ENCODE measurements around the gene PAXX.

The PAXX gene

DNA sequence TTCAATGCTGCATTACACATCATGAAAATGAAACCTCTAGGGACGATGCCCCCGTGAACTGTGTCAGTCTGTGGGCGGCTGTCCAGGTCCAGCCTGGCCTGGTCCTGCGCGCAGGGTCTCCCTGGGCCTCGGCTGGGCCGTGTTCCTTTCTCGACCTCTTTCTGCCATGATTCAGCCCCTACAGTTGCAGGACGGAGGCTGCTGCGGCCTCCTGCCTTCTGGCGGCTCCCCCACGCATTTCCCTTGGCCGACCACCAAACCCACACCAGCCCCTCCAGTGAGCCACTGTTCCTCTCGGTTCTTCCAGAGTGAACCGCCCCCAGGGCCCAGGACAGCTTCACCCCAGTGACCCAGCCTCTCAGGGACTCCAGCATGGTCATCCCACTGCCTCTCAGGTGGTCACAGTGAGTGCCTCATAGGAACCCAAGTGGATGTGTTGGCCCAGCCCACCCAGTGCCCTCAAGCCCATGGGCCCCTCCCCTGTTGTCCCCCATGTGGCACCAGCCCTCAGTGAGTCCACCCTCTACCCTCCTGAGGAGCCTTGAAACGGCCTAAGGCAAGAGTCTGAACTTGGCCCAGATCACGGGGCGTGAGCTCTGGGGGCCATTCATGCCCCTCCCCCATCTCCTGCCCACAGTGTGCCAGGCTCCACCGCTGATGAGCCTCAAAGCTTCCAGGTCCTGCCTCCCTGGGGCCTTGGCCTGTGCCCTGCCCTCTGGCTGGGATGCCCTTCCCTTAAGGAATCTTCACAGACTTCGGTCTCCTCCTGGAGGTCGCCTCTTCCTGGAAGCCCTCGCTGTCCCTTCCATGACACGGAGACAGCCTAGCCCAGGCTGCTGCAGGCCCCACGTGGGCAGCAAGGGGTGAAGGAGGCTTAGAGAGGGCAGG is 14.1 kb downstream of the PAXX start:
- no peak for DNase-seq

DNA sequence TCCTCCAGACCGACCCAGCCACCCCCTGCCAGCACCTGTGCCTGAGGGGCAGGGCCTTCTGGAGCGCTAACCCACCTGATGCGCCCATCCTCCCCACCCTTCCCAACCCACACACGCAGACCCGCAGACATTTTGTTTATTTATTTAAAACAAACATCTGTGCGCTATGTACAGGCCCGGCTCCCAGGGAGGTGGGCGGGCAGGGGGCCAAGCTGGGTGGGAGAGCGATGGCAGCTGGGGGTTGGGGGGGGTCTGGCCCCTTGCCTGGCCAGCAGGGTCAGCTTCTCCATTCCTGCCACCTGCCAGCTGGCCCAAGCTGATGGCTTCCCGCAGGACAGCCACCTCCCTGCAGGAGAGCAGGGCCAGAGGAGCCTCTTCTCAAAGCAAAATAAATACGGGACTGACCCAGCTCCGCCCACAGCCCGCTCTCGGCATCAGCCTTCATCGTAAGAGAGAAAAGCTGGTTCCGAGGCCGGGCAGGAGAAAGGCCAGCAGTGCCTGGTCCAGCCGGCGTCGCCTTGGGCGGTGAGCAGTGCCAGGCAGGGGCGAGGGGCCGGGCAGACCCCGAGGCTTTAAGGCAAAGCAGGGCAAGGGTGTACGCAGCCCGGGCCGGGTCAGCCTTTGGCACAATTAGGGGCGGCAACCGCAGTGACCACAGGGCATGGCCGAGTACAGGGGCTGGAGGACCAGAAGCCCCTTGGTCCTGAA is 15.0 kb downstream of the PAXX start:
- DNase-seq = no peak

DNA sequence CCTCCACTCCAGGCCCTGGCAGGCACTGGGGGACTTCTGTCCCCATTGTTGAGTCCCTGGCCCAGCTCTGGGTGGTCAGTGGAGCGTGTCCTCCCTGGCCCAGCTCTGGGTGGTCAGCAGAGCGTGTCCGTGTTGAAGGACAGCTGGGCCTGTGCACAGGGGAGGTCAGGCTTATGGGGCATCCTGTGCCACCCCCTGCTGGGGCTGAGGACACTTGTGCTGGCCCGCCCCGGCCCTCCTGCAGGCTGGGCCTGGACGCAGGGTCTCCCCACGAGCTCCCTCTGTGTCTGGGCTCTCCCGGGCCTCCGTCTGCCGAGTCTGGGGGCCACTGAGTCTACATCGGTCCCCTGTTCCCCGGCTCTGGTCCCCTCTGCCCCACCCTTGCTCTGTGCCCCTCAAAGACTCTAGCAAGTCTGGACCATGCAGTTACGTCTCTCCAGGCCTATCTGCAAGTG is 15.6 kb downstream of the PAXX start:
- no peak for DNase-seq

DNA sequence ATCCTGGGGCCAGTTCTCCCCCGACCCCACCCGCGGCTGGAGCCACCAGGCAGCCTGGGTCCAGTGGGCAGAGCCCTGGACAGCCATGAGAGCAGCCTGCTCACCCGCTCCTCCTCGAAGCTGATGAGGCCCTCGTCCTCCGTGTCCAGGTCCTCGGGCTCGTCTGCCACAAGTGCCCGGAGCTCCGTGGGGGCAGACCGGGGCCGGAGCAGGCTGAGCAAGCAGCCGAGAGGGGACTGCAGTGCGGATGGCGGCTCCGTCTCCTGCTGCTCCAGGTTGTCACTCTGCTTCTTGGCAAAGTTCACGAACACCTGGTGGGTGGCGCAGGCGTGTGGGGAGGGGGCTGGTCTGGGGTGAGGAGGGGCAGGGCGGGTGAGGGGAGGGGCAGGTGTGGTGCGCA is 16.1 kb downstream of the PAXX start:
- DNase-seq = no peak

DNA sequence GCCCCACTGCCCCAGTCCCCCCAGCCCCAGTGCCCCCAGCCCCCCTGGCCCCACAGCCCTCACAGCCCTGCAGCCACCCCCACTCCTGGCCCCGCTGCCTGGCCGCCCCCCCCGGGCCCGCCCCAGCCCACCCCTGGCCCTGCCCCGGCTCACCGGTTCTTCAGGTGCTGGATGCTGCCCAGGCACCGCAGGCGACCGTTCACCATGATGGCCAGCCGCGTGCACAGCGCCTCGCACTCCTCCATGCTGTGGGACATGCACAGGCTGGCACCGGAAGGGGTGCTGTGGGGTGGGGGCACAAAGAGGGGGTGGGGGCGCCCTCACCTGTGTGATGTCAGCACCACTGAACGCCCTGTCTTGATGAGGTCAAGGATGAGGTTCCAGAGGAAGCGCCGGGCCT is 17.0 kb downstream of the PAXX start:
- no peak for DNase-seq

DNA sequence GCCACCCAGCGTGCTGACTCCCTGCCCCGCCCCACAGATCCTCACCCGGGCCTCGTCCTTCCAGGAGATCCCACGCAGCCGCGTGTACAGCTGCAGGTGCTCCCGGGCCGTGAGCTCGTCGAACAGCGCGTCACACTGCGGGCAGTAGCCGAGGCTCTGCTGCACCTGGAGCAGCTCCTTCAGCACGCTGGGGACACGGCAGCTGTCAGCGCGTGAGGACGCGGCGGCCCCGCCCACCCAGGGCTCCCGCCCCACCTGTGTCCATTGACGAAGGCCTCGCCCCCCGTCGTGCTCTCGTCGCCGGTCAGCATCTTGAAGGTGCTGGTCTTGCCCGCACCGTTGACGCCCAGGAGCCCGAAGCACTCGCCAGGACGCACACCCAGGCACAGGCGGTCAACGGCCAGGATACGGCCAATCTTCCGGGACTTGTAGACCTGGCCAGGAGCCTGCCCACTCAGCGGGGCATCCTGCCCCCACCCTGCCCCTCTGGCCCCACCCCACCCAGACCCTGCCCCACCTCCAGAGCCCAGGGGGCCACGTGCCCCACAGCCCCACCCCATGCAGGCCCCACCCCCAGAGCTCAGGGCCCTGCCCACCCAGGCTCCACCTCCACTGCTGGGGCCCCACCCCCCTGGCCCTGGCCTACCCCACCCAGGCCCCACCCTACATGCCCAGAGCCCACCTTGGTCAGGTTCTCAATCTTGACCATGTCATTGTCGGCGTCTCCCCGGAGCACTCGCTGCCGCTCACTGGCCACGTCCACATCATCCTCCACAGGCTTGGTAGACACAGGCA is 17.9 kb downstream of the PAXX start:
- DNase-seq = no peak

DNA sequence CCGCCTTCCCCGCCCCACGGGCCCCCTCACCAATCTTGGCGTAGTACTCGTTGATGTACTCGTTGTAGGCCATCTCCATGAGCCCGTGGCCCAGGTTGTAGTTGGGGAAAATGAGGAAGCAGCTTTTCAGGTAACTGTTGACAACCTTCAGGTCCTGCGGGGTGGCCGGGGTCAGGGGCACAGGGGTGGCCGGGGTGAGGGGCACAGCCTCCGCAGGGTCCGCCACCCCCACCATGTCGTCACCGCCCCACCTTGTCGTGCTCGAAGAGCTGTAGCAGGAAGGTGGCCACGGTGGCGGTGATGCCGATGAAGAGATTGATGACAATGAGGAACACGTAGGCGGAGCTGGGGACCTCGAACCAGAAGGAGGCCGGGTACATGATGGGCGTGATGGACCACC is 18.9 kb downstream of the PAXX start:
- DNase-seq = no peak

DNA sequence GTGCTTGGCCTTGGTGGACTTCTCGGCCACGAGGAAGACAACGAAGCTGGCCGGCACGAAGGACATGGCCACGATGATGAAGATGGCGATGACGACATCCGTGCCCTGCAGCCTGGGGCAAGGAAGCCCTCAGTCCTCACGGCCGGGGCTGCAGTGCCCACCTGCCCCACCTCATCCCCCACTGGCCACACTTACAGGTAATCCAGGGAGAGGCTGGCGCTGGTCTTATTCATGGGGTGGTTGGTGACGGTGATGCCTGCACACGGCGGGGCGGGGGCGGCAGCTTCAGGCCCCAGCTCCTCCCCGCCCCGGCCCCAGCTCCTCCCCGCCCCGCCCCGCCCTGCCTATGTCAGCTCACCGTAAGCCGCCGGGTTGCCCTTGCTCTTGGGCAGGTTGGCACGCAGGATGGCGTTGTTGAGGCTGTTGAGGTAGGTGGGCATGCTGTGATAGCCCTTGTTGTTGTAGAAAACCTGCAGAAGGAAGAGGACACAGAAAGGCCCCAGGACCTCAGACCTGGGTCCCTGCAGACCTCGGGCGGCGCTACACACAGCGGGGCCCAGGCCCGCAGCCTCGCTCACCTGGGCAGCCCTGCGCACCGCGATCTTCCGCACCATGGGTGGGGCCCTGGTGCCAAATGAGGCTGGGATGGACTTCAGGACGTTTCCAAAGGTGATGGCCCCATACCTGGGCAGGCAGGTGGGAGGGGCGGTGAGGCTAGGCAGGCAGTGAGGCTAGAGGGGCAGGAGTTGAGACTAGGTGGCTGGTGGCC is 19.9 kb downstream of the PAXX start:
- no peak for DNase-seq

DNA sequence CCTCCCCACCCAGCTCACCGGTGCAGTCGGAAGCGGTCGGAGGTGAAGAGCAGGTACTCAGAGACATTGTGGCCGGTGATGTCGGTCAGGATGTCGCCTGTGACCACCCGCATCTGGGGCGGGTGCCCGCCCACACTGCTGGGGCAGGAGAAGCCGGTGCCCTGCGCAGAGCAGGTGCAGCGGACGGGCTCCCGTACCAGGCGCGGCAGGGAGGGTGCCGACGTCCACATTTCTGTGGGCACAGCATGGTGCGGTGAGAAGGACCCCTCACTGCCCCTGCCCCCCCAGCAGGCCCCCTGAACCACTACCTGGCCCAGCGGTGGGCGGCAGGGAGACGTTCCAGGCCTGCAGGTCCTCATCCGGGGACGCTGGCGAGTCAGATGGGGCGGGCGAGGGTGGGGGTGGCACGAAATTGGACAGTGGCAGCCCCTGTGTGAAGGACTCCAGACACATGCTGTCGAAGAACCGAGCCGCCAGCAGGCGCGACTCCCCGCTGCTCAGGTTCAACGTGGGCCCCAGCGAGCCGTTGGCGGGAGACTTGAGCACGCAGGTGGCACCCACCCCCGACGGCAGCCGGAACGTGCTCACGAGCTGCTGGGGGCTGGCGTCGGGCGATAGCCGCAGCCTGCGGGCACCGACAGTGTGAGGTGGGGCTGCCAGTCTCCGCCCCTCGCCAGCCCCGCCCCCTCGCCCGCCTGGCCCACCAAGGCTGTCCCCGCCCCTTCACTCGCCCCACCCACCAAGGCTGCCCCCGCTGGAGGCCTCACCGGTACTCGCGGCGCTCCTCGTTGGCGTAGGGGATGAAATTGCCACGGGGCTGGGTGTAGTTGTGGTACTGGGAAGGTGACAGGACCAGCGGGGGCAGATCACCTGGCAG is 20.7 kb downstream of the PAXX start:
- no peak for DNase-seq

DNA sequence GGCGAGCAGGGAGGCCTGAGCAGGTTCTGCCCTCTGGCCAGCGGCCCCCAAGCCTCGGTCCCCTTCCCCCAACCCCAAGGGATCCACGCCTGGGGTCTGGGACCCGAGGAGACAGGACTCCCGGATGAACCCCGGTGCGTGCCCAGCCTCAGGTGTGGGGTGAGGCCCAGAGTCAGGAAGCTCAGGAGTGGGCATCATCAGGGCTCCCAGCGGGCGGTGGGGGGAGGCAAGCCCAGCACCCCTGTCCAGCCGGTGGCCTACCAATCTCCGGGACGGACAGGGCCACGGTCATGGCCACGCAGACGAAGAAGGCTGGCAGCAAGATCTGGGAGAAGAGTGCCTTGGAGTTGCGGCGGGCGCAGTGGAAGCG is 21.3 kb downstream of the PAXX start:
- DNase-seq = no peak

DNA sequence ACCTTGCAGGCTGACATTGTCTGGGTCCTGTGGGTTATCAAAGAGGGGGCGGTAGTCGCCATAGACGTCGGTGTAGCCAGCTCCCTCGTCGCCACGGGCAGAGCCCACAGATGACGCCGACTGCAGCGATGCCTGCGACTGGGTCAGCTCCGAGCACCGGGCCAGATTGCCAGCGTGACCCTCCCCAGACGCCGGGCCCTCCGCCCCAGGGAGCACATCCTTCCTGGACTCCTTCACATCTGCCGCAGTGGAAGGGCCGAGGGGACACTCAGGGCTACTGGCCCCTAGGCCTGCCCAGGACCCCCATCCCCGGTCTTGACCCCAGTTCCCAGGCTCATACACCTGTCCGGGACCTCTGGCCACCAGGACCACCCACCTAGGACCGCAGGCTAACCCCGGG is 21.9 kb downstream of the PAXX start:
- no peak for DNase-seq

DNA sequence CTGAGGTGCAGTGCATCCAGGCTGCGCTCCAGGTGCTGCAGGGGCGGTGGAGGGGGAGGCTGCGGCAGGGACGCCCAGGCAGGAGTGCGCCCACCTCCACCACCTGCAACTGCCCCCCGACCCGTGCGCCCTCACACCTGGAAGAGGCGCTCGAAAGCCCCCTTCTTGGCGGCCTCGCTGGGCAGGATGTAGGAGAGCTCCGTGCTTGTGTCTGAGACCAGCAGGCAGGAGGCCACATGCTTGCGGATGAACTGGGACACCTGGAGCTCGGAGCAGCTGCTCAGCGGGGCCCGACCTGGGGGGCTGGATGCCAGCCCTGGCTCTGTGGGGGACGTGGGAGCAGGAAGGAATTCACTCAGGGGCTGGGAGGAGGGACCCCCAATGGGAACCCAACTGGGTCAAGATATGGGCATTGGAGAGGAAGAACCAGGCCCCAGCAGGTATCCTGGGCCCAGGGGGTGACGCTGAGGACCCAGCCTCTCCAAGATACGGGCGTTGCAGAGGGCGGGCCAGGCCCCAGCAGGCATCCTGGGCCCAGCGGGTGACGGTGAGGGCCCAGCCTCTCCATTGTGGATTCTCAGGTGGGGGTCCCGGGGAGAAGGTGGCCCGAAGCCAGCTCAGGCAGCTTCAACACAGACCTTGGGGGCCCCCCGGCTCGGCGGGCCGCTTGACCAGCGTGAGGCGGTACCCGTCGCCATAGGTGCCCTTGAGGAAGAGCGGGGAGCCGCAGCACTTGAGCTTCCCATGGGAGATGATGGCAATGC is 22.7 kb downstream of the PAXX start:
- no peak for DNase-seq

DNA sequence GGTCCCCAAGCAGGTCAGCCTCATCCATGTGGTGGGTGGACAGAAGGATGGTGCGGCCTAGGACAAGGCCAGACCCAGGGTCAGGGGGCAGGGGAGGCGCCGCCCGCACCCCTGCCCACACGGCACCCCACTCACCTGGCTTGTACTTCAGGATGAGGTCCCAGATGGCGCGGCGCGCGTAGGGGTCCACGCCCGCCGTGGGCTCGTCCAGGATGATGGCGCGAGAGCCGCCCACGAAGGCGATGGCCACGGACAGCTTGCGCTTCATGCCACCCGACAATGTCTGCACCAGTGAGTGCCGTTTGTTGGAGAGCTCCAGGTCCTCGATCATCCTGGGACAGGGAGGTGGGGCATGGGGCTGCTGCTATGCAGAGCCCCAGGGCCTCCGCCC is 23.3 kb downstream of the PAXX start:
- no peak for DNase-seq

DNA sequence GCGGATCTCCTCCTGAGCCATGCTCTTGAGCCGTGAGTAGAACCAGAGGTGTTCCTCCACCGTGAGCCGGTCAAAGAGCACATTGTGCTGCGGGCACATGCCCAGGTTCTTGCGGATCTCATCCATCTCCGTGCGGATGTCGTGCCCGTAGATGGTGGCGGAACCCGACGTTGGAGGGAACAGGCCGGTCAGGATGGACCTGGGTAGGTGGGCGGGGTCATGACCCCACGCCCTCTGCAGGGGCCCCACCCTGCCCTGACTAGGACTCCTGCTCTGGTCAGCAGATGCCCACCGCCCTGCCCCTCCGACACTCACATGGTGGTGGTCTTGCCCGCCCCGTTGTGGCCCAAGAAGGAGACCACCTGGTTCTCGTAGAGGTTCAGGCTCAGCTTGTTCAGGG is 23.8 kb downstream of the PAXX start:
- no peak for DNase-seq

DNA sequence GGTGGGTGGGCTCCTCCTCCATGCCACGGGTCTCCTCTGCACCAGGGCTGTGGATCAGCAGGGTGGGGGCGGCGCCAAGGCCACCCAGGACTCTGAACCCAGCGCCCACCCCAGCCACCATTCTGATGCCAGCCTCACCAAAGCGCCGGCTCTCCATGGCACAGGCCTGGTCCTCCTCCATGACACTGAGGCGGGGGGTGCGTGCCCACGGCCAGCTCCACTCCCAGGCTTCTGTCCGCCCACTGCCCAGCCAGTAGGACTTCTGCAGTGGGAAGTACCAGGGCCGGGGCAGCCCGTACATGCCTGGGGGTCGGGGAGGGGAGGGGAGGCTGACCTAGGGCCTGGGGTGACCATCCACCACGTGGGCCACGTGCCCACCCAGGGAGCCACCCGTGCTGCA is 24.2 kb downstream of the PAXX start:
- no peak for DNase-seq

DNA sequence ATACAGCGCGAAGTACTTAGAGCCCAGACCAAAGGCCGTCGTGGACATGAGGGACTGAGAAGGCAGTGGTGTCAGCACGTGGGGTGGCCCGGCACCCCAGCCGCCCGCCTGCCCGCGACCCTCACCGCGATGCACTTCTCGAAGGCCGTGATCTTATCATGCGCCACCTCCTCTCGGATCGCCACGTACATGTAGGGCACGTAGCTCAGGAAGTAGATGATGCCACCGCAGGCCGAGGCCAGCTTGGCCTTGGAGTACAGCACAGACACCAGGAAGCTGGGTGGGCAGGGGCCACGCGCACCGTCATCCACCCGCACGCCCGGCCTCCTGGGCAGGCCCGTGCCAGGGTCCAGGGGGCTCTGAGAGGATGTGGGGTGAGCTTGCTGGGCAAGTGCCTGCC is 24.8 kb downstream of the PAXX start:
- no peak for DNase-seq

DNA sequence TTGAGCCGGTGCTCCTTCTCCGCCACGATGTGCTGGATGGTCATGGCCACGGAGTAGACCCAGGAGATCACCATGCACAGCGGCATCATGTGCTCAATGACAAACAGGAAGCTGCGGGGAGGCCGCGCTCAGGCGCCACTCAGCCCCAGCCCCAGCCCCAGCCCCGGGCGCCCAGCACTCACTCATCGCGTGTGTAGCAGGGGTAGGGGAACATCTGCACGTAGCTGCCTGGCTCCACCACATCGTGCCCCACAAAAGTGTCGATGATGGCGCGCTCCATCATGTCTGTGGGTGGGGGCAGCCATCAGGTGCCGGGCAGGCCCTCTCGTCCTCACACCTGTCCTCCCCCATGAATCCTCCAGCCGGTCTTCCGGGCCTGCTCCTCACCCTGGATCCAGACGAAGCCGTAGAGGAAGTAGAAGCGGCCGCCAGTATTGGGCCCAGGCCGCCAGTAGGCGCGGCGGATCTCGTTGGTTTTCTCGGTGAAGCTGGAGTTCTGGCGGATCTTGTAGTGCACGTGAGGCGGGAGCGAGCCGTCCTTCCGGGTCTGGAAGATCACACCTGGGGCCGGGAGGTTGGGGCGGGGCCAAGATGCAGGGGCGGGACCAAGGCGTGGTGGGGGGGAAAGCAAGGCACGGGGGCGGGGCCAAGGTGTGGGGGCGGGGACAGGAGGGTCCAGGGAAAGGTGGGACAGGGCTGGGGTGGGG is 25.7 kb downstream of the PAXX start:
- DNase-seq = no peak

DNA sequence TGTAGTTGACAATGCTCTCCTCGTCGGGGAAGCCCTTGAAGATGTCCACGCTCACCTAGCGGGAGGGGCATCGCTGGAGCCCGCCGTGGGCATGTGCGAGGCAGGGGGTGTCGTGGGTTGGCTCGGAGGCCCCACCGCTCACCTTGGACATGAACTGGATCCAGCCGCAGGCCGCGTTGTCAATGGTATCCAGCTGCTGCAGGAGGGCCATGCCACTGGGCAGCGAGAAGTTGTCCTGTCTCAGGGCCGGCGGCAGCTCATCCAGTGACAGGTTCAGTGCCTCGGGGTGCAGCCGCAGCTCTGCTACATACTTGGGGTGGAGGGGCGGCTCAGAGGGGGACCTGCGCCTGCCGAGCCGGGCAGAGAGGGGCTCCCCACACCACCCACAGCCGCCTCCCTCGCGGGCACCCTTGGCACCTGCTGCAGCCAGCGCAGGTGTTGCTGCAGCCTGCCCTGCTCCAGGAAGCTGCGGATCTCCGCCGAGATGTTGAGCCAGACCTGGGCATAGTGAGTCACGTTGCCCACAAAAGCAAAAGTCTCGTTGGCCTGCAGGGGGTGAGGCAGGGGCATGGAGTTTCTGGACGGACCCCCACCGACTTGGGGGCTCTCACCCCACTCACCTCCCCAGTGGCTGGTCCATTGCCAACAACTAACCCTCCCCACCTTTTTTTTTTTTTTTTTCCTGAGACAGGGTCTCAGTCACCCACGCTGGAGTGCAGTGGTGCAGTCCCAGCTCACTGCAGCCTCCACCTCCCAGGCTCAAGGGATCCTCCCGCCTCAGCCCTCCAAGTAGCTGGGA is 26.7 kb downstream of the PAXX start:
- DNase-seq = no peak

DNA sequence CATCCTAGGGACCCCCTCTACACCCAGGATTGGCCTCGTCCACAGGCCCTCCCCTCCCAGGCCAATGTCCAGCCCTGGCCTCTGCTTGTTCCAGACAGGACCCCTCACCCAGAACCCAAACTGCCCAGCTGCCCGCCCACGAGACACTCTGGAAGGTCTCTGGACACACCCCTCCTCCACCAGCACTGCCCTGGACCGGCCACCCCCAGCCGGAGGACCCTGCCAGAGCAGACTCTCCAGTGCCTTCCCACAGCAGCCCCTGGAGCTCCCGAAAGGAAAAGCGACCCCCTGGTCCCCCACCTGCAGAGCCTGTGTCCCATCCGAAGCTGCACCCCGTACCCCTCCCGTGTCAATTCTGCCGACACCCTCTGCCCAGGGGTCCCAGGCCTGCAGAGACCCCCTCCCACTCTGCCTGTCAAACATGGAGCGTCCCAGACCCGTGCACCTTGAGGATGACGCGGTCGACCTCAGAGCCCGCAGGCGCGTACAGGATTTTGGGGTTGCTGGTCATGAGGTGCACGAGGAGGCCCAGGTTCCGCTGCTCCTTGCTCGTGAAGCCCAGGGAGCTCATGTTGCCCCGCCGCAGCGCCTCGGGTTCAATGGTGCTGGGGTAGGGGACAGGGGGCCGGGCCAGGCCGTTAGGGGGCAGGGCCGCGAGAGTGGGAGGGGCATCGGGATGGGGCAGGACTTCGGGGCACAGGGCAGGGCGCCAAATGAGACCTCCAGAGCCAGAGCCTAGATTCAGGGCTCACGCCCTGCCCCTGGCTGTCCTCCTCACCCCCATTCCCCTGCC is 27.9 kb downstream of the PAXX start:
- DNase-seq = no peak
